Measurements from ENCODE around the gene ABHD8.

- TF ChIP-seq EP300 (IDR thresholded peaks at IDR 0.05; ENCODE audit: borderline replicate concordance) (no peak), TCF12 (IDR thresholded peaks at IDR 0.05; ENCODE audit: low read depth) (no peak)
- TF ChIP-seq, protein P1, sequence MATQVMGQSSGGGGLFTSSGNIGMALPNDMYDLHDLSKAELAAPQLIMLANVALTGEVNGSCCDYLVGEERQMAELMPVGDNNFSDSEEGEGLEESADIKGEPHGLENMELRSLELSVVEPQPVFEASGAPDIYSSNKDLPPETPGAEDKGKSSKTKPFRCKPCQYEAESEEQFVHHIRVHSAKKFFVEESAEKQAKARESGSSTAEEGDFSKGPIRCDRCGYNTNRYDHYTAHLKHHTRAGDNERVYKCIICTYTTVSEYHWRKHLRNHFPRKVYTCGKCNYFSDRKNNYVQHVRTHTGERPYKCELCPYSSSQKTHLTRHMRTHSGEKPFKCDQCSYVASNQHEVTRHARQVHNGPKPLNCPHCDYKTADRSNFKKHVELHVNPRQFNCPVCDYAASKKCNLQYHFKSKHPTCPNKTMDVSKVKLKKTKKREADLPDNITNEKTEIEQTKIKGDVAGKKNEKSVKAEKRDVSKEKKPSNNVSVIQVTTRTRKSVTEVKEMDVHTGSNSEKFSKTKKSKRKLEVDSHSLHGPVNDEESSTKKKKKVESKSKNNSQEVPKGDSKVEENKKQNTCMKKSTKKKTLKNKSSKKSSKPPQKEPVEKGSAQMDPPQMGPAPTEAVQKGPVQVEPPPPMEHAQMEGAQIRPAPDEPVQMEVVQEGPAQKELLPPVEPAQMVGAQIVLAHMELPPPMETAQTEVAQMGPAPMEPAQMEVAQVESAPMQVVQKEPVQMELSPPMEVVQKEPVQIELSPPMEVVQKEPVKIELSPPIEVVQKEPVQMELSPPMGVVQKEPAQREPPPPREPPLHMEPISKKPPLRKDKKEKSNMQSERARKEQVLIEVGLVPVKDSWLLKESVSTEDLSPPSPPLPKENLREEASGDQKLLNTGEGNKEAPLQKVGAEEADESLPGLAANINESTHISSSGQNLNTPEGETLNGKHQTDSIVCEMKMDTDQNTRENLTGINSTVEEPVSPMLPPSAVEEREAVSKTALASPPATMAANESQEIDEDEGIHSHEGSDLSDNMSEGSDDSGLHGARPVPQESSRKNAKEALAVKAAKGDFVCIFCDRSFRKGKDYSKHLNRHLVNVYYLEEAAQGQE (IDR thresholded peaks at IDR 0.05; ENCODE audit: low read depth), result no peak
Observed at GRCh38 chr19:17279436-17279835, 23.8 kb downstream of the ABHD8 start.
